PFSK-1 (cell line): Measurements from ENCODE around the gene RAD51B.

Experiments used
- FOXP2 ChIP-seq: optimal IDR thresholded peaks from 2 replicates; pipeline ENCODE3; 2011; ENCODE audit warnings: borderline replicate concordance, control low read depth, inconsistent platforms; ENCODE audit not compliant: insufficient read depth; ENCODE audit errors: extremely low read length, extremely low read depth
- POLR2AphosphoS5 ChIP-seq: IDR thresholded peaks from 2 replicates; pipeline ENCODE4 v1.6.1; 2012; ENCODE audit warnings: low read depth, mild to moderate bottlenecking, control low read depth, low read length, moderate library complexity
- SIN3A ChIP-seq: IDR thresholded peaks from 2 replicates; pipeline ENCODE4 v1.6.1; 2012; ENCODE audit warnings: mild to moderate bottlenecking, low read length, moderate library complexity, borderline replicate concordance; ENCODE audit not compliant: insufficient read depth
- TAF1 ChIP-seq: IDR thresholded peaks from 2 replicates; pipeline ENCODE4 v1.6.1; 2012; ENCODE audit warnings: low read length, control low read depth, borderline replicate concordance; ENCODE audit not compliant: insufficient read depth
- TF ChIP-seq, protein P1 (sequence below), 2 experiments: IDR thresholded peaks; 2 replicates each; pipeline versions ENCODE4 v1.6.1 to v1.8.0; 2011 to 2012; ENCODE audit warnings: low read depth in 2 of 2, low read length in 2 of 2, control low read depth in 1 of 2, inconsistent platforms in 1 of 2, mild to moderate bottlenecking in 1 of 2, moderate library complexity in 1 of 2; ENCODE audit not compliant: insufficient read depth in 1 of 2

The RAD51B gene

DNA sequence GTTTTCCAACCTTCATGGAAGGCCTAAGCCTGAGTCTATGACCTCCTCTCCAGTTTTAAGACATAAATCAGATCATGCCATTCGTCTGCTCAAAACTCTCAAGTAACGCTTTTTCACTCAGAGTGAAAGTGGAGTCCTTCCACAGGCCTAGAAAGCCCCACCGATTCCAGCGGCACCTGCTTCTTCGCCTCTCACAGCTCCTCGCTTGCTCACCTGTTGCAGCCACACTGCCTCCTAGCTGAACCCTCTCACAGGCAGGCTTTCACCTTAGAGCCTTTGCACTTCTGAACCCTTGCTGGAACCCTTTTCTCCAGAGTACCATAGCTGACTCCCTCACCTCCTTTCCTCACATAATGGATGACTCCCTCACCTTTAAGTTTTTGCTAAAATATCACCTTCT is 672.2 kb downstream of the RAD51B start:
- TF ChIP-seq FOXP2 (no peak), TAF1 (no peak), SIN3A (no peak), POLR2AphosphoS5 (no peak)
- TF ChIP-seq, protein P1, sequence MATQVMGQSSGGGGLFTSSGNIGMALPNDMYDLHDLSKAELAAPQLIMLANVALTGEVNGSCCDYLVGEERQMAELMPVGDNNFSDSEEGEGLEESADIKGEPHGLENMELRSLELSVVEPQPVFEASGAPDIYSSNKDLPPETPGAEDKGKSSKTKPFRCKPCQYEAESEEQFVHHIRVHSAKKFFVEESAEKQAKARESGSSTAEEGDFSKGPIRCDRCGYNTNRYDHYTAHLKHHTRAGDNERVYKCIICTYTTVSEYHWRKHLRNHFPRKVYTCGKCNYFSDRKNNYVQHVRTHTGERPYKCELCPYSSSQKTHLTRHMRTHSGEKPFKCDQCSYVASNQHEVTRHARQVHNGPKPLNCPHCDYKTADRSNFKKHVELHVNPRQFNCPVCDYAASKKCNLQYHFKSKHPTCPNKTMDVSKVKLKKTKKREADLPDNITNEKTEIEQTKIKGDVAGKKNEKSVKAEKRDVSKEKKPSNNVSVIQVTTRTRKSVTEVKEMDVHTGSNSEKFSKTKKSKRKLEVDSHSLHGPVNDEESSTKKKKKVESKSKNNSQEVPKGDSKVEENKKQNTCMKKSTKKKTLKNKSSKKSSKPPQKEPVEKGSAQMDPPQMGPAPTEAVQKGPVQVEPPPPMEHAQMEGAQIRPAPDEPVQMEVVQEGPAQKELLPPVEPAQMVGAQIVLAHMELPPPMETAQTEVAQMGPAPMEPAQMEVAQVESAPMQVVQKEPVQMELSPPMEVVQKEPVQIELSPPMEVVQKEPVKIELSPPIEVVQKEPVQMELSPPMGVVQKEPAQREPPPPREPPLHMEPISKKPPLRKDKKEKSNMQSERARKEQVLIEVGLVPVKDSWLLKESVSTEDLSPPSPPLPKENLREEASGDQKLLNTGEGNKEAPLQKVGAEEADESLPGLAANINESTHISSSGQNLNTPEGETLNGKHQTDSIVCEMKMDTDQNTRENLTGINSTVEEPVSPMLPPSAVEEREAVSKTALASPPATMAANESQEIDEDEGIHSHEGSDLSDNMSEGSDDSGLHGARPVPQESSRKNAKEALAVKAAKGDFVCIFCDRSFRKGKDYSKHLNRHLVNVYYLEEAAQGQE (IDR thresholded peaks at IDR 0.05; ENCODE audit: insufficient read depth in 1 of 2, low read depth in 2 of 2, low read length in 2 of 2): no peak

DNA sequence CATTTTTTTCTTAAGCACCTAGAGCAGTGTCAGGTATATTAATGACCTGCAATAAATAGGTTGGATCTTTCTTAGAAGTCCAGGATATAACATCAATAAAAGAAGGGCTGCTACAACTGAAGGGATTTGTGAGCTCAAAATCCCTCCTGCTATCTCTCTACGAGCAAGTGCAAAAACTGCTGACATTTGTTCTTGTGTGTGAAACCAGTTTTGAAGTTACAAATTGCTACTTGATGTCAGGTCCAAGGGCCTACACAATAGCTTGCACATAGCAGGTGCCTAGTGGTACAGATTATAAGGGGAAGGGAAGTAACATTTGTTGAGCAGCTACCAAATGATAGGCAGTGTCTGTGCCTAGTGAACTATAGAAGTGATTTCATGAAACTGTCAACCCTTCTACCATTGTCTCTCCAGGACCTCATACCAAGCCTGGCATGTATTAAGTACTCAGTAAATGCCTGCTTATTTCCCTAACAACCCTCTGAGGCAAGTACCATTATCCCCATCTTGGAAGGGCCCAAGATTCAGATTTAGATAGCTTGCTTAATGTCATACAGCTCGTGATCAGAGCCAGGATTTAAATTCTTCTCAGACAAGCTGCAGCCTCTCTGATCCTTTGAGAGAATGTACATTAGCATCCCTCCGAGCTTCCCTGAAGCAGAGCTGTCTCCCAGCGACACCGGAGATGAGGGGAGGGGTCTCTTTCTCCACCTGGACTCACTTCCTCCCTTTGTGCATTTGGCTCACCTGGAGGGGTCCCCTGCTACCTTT is 673.0 kb downstream of the RAD51B start:
- TF ChIP-seq, protein P1 (IDR thresholded peaks at IDR 0.05; ENCODE audit: insufficient read depth in 1 of 2, low read depth in 2 of 2, low read length in 2 of 2): no peak
- TF ChIP-seq SIN3A (no peak), FOXP2 (no peak), TAF1 (no peak), POLR2AphosphoS5 (no peak)

DNA sequence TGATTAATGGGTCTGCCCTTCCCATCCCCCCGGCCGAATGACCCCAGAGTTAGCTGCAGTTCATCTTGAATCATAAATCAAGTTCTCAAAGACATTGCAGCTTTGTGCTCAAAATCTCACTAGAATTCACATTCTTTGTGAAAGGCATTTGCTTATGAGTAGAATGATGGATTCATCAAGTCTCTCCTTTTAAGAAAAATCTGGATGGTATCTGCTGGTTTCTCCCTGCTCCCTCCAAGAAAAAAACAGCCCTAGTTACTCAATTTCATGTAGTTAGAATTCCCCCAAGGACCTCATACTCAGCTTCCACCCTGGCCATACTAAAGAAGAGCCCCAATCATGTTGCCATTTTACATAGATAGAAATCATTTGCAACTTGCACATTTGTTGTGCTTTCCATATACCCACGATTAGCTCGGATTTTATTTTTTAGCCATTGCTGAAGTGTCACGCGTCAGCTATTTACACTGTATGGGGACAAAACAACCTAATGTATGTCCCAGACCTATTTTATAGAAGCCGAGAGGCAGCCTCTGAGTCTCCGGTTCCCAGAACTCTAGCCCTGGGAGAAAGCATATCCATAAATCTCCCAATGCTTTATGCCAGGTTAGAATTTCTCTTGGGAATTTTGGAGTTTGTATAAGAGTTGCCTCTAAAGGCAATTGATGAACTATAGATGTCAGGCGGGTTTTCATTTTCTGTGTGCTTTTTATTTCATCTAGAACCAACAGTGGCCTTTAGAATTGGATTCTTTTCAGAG is 673.8 kb downstream of the RAD51B start:
- no peak for TF ChIP-seq FOXP2
- TF ChIP-seq TAF1: no peak
- TF ChIP-seq SIN3A: no peak
- TF ChIP-seq, protein P1 (IDR thresholded peaks at IDR 0.05; ENCODE audit: insufficient read depth in 1 of 2, low read depth in 2 of 2, low read length in 2 of 2): no peak
- no peak for TF ChIP-seq POLR2AphosphoS5

DNA sequence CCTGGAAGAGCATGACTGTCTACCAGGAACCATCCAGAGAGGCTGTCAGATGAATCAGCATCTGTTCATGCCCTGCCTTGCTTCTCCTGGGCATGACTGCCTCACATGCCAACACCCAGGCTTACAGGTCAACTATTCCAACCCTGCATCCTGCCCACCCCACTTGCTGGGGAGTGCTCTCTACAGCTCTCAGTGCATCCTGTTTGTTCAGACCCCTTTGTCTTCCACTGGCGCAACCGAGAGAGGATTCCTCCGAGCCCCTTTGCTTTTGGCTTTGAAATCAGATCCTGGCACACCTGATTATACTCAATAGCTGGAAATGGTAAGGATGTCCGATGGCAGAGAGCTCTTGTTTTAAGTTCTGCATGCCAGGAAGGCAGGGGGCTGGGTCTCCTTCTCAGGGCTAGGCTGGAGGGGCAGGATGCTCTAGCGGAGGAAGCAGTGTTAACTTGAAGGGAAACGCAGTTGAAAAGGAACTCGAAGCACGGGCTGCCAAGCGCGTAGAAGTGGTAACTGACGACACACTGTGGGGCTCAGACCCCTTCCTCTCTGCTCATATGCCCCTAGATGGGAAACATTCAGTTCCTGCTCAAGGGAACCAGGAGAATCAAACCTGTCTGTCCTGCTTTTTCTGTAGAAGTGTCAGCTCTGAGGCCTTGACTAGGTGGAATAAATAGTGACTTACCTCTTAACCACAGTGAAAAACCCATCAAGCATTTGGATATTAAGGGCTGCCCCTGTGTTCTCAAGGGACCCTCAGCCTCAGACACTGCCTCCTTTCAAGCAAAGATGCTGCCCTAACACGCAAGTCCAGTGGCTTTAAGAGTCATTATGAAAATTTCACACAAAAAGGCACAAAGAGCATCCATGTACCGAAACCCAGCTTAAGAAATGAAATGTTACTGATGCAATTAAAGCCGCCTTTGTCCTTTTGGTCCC is 675.8 kb downstream of the RAD51B start:
- no peak for TF ChIP-seq SIN3A
- TF ChIP-seq FOXP2: no peak

DNA sequence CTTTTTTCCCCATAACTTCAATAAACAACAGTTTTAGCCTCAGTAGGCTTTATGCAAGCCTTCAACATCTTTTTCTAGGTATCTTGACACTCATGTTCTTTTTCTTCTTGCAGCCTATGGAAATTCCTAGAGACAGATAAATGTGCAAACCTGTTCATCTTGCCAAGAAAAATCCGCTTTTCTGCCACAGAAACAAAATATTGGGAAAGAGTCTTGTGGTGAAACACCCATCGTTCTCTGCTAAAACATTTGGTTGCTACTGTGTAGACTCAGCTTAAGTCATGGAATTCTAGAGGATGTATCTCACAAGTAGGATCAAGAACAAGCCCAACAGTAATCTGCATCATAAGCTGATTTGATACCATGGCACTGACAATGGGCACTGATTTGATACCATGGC is 677.4 kb downstream of the RAD51B start:
- TF ChIP-seq, protein P1 (IDR thresholded peaks at IDR 0.05; ENCODE audit: insufficient read depth in 1 of 2, low read depth in 2 of 2, low read length in 2 of 2): no peak
- TF ChIP-seq POLR2AphosphoS5 (no peak), SIN3A (no peak), TAF1 (no peak), FOXP2 (no peak)
